ENCODE data around the gene CUL4B. TPM values are rescaled to one million over a fixed set of nuclear protein-coding genes. Genes with fewer than 3 reads are reported as not detected.
"Not testable (repeated sequence)": the region's sequence is repeated elsewhere in the genome, so short reads cannot be mapped to it uniquely, and the experiment has no call there.

The CUL4B gene
- total RNA-seq, 1 experiment from 2014 or later = 18.2 TPM

- DNase-seq (ENCODE audit: low read depth) = no peak
Observed at GRCh38 chrX:120534413-120535205, 26.2 kb downstream of the CUL4B start.

- no peak for DNase-seq (ENCODE audit: low read depth)
Observed at GRCh38 chrX:120522820-120523219, 37.9 kb downstream of the CUL4B start.

GRCh38 chrX:120517936-120518335 is 42.8 kb downstream of the CUL4B start:
- peak; percentile 43 for DNase-seq (ENCODE audit: low read depth)

GRCh38 chrX:120514236-120514635 is 46.5 kb downstream of the CUL4B start:
- peak; percentile 17 for DNase-seq (ENCODE audit: low read depth)

- no peak for DNase-seq (ENCODE audit: low read depth)
Observed at GRCh38 chrX:120512627-120513026, 48.1 kb downstream of the CUL4B start.

DNA sequence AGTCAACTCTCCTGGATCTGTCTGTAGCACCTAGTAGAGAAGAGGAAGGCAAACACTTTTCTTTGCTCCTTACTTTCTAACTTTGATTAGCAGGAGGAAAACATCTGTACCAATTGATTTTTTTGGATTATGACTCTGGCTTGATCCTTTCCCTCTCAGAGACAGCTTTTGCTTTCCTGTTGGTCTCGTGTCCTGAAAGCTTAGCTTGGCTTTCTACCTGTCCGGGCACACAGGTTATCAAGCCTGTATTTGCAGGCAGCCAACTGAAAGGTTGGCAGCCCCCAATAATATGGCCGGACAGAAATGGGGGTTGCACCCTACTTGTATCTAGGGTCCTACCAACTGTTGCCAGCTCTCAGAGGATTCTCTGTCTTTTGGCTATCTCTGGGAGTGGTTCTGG is 48.5 kb downstream of the CUL4B start:
- no peak for DNase-seq (ENCODE audit: low read depth)

DNA sequence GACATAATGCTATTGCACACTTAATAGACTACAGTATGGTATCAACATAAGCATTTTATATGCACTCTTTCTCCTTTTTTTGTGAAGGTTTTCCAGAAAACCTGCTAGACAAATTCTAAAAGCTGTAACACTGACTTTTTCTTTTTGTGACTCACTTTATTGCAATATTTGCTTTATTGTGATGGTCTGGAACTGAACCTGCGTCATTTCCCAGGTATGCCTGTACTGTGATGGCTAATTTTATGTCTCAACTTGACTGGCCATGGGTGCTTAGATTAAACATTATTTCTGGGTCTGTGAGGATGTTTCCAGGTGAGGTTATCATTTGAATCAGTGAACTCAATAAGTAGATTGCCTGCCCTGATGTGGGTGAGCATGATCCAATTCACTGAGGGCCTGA is 56.2 kb downstream of the CUL4B start:
- DNase-seq (ENCODE audit: low read depth) = no peak

DNA sequence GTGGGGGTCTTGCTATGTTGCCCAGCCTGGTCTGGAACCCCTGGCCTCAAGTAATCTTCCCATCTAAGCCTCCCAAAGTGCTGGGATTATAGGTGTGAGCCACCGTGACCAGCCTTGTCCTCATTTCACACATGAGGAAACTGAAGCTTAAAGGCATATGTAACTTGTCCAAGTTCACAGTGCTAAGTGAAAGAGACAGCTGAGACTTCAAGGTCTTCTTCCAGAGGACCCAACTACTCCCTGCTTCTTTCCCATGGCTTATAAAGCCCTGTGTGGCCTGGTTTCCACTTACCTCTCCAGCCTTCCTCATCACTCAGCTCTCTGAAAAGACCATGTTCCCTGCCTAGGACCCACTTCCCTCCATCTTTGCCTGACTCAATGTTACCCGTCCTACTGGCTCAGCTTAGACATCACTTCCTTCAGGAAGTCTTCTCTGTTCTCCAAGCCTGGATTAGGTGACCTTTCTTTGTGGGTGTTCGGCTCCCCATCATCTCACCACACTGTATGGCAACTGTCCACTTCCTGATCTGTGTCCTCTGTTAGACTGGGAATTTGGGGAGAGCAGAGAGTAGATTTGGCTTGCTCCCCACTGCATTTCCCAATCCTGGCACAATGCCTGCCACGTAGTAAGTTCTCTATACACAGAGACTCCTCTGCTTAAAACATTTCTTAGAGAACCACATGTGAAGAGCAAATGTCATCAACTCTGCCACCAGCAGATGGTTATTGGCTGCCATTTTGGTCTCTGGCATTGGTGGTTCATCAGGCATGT is 61.3 kb downstream of the CUL4B start:
- no peak for DNase-seq (ENCODE audit: low read depth)

DNA sequence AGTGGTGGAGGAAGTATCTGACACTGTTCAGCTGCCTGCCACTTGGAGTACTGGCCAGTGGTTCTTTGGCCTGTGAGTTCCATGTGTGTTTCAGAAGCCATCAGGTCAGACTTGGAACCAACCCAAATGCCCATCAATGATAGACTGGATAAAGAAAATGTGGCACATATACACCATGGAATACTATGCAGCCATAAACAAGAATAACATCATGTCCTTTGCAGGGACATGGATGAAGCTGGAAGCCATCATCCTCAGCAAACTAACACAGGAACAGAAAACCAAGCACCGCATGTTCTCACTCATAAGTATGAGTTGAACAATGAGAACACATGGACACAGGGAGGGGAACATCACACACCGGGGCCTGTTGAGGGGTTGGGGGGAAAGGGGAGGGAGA is 70.6 kb downstream of the CUL4B start:
- not testable (repeated sequence) for DNase-seq (ENCODE audit: low read depth)

GRCh38 chrX:120486786-120487185 is 74.0 kb downstream of the CUL4B start:
- DNase-seq (ENCODE audit: low read depth) = no peak

GRCh38 chrX:120485638-120486520 is 74.9 kb downstream of the CUL4B start:
- DNase-seq (ENCODE audit: low read depth) = no peak

- DNase-seq (ENCODE audit: low read depth) = no peak
Observed at GRCh38 chrX:120485315-120485637, 75.5 kb downstream of the CUL4B start.

DNA sequence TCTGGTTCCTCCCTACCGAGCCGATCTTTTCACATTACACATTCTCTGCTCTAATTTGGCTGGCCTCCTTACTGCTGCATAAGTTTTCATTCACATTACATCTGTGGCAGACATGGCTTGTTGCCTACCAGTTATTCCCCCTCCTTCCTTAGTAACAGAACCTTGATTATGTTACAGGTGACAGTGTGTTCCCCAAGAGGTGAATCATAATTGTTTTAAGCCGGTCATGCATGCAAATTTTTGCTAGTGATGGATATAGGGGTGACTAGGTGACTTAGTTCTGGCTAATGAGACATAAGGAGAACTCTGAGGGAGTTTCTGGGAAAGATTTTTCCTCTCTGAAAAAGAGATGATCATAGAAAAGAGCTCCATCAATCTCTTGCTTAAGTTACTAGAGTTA is 83.3 kb downstream of the CUL4B start:
- no peak for DNase-seq (ENCODE audit: low read depth)

GRCh38 chrX:120476714-120477113 is 84.0 kb downstream of the CUL4B start:
- no peak for DNase-seq (ENCODE audit: low read depth)

DNA sequence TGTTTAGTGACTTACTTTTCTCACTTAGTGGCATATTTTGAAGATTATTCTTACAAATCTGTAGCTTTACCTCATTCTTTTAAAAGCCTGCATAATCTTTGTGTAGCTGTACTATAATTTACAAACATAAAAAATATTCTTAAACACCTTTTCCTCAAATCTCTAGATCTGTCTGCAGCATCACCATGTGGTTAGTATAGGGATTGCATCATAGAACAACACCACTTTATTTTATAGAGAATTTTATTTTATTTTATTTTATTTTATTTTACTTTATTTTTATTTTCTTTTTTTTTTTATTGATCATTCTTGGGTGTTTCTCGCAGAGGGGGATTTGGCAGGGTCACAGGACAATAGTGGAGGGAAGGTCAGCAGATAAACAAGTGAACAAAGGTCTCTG is 85.3 kb downstream of the CUL4B start:
- not testable (repeated sequence) for DNase-seq (ENCODE audit: low read depth)

Small RNA genes lying within 50 kb of the gene (small RNA-seq; reads per million reads assigned to genes)
- not detected for gene RNU7-37P

Other genes with a start within 250 kb of the CUL4B start
- 0.03 TPM in 1 of 2 replicates, not detected in the other for gene TMEM255A, start 249.5 kb downstream of the CUL4B start, total RNA-seq (2014; rRNA removed; shearing (Covaris generic))
- gene ATP1B4, start 198.9 kb downstream of the CUL4B start, total RNA-seq (2014; rRNA removed; shearing (Covaris generic)) = not detected in 2 replicates
- 33.2 and 50.2 TPM in 2 replicates for gene LAMP2, start 91.7 kb downstream of the CUL4B start, total RNA-seq (2014; rRNA removed; shearing (Covaris generic))
- gene MCTS1, start 43.1 kb upstream of the CUL4B start, total RNA-seq (2014; rRNA removed; shearing (Covaris generic)) = 66.8 and 71.9 TPM in 2 replicates
- gene C1GALT1C1, start 69.1 kb upstream of the CUL4B start, total RNA-seq (2014; rRNA removed; shearing (Covaris generic)) = 24.4 and 28.6 TPM in 2 replicates